G401.6 (cell line): ENCODE data around the gene PSMC2.
"Not testable (repeated sequence)": the region's sequence is repeated elsewhere in the genome, so short reads cannot be mapped to it uniquely, and the experiment has no call there.

Source experiments
- FAIRE-seq: peaks from 2 replicates; lab custom pipeline; 2012; peaks lifted over from hg19 to GRCh38; lab: Jason Lieb, UNC

Gene PSMC2

DNA sequence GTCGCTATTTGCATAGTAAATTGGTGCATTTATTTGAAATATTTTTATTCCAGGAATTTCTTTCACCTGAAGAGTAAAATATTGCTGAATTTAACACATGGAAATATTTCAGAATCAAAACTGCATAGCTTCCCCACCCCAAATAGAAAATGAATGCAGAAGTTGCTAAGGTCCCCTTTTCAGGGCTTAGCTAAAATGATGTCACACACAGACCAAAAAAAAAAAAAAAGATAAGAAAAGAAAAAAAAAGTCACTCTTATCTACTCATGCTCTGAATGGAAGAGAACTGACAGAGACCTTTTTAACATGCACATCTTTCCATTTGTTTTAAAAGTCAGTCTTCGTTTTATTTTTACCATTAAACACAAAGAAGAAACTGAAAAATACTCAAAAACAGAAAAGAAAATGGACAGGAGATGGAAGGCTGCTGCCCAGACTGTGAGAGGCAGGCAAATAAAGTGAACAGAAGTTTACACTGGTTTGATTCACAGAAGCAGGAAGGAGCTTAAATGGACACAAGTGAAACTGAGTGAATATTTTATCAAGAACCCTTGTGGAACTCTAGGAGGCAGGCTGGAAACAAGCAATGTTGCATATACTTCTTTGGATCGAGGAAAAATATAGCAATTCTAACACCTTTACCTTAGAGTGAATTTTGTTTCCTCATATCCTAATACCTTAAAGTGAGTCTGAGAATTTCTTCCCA is 32.0 kb downstream of the PSMC2 start:
- FAIRE-seq, result no peak

DNA sequence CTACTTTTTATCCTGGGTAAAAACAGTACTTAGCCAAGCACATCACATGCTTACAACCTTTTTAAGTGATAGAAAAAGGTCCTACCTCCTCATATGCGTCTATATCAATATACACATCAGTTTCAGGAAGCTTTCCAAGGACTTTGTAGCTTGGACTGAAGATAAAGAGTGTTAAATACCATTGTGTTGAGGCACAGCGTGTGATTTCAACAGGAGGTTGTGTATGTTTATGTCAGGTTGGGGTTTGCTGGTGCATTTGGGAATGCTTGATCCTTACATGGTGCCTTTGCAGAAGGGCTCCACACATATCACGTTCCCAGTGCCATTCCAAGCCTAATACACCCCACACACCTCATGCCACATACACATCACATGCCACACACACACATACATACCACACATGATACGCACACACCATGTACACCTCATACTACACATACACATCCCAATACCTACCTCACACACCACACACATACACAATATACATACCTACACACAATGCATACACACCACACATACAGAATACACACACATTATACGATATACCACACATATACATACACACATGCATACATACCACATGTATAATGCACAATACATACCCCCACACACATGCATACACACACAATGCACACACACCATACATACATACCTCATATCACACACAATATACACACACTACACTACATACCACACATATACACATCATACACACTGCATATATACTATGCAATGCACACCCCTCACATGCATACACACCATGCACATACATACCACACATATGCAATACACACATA is 33.1 kb downstream of the PSMC2 start:
- no peak for FAIRE-seq

DNA sequence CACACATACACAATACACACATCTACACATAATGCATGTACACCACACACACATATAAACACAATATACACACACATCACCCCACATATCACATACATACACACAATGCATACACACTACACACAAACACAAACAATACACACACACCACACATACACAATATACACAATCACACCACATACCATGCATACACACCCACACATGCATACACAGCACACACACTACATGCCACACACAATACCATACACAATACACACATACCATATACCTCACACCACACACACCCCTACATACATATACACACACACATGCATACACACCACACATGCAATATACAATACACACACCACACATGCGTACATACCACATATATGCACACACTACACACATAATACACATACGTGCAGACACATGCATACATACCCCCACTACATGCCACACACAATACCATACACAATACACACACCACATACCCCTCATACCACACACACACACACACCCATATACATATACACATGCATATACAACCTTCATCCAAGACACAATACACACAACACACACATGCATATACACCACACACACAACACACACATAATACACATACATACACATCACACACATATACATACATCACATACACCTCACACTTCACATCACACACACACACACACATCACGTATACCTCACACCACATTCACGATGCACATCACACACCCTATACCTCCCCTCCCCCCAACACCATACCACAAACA is 34.0 kb downstream of the PSMC2 start:
- FAIRE-seq, result no peak

DNA sequence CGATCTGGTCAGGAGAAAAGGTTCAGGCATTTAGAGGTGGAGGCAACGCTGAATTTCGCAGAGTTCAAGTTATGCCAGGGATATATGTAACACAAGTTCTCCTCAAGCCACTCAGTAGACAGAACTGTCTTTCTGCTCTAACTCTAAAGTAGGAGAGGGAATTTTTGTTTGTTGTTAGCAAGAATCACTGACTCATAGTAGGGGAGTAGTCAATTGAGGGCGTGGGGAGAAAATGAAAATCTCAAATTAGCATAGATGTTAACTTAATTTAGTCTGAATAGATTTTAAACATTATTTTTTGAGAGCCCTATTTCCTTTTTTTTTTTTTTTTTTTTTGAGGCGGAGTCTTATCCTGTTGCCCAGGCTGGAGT is 34.6 kb downstream of the PSMC2 start:
- no peak for FAIRE-seq

DNA sequence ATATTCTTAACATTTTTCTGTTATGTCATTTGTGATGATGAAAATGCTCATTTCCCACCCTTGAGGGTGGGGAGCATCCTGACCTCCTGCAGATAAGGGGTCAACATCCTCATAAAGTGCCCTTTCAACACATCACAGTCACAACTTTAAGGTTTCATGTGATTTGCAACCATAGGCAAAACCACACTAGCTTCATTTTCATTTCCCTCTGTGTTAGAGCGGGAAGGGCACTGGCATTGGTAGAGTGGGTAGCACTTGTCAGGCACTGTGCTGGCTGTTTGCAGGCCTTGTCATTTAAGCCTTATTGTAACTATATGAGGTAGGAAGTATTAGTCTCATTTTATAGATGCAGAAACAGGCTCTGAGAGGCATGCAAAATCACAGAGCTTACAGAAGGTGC is 39.8 kb downstream of the PSMC2 start:
- no peak for FAIRE-seq

DNA sequence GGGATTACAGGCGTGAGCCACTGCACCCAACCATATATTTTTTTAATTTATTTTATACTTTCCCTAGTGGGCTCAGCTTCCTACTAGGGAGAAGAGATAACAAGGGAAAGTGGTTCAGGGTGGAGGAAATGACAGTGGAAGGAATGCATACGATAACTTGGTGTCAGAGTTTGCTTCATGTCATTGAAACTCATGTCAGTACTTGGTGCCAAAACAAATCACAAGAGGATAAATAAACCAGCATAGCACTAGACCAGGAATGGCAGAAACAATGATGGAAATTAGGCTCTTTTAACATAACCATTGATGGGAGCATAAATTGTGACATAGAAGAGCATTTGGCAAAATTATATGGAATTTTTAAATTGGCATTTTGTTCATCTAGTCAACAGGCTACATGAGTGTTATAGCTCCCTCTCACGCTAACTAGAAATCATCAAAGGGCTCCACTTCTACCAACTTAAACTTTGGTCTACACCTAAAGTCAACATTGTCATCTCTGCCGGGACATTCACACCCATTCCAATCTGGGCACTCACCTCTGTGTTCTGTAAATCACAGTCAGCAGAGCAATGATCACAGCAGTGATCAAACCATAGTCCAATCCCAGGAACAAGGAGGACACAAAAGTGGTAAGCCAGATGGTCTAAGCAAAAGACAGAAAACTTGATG is 41.2 kb downstream of the PSMC2 start:
- FAIRE-seq, result no peak

DNA sequence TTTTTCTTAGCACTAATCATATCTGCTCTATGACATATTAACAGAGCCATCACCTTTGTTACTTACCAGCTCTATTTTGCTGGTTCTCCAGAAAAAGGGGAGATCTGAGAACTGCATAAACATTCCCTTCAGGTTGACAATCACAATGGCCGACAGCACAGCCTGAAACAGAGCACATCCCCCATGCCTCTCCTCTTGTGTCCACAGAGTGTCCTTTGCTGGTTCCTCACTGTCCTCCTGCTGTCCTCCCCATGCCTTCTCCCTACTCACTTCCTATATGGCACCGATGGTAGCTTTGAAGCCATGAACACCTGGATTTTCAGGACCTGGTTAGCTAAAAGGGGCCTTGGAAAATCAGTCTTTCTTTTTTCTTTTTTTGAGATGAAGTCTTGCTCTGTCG is 41.8 kb downstream of the PSMC2 start:
- FAIRE-seq, result no peak

DNA sequence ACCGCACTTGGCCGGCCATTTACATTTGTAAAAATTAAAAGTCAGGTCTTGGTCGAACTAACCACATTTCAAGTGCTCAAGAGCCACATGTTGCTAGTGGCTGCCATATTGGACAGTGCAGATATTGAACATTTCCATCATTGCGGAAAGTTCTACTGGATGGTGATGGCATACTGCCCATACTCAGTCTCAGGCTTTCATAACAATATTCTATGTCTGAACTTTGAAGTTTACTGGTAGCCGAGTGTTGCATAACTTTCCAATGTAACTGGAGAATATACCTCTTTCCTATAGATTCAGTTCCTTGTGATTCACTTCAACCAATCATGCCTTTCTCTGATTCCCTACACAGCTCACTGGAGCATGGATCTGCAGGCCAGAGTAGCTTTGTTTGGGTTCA is 43.7 kb downstream of the PSMC2 start:
- no peak for FAIRE-seq

DNA sequence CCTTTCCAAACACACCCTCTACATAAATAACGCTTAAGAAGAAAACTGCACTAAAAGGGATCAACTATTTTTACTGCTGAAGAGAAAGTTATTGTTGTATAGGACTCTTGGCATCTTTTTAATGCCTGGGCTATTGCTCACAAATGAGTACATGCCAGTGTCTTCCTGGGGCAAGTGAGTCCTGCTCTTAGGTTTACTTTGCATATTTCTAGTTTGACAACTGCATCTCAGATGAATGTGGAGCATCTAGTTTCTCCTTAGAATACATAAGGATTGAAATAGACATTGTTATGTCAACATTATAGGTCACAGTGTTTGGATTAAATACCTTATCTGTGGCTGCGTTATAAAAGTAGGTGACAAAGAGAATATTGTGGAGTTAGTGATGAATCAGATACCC is 44.5 kb downstream of the PSMC2 start:
- no peak for FAIRE-seq

DNA sequence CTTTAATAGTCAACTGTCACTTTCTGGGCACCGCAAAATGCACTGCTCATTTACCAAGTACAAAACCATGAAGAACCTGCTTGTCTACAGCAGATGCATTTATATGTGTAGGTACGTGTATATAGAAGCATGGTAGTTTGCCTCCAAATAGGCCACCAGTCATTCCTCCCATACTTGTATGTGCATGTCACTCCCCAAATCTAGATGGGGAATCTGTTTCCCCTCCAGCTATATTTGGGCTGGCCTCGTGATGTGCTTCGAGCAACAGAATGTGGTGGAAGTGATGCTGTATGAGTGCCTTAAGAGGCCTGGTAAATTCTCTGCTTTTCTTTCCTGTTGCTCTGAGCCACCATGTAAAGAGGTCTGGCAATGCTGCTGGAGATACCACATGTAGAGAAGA is 47.1 kb downstream of the PSMC2 start:
- no peak for FAIRE-seq

DNA sequence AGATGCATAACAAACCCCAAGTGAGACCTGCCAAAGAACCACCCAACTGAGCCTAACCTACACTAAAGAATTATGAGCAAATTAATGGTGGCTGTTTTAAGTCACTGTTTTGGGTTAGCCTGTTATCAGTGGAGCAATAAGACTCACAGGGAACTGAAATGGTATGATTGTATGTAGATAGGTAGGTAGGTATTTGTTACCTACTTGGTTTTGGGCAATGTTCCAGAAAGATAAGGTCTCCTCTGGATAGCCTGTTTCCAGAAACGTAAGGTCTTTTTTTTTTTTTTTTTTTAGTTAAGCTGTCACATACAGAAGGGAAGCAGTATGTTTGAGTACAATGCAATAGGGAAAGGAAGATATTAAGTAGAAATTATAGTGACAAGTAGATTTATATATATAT is 47.6 kb downstream of the PSMC2 start:
- no peak for FAIRE-seq

DNA sequence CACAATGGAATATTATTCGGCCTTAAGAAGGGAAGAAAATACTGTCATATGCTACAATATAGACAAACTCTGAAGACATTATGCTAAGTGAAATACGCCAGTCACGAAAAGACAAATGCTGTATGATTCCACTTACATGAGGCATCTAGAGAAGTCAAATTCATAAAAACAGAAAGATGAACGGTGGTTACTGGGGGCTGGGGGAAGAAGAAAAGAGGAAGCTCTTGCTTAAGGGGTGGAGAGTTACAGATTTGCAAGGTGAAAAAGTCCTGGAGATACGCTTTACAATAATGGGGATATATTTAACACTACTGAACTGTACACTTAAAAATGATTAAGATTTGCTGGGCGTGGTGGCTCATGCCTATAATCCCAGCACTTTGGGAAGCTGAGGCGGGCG is 49.0 kb downstream of the PSMC2 start:
- no peak for FAIRE-seq

DNA sequence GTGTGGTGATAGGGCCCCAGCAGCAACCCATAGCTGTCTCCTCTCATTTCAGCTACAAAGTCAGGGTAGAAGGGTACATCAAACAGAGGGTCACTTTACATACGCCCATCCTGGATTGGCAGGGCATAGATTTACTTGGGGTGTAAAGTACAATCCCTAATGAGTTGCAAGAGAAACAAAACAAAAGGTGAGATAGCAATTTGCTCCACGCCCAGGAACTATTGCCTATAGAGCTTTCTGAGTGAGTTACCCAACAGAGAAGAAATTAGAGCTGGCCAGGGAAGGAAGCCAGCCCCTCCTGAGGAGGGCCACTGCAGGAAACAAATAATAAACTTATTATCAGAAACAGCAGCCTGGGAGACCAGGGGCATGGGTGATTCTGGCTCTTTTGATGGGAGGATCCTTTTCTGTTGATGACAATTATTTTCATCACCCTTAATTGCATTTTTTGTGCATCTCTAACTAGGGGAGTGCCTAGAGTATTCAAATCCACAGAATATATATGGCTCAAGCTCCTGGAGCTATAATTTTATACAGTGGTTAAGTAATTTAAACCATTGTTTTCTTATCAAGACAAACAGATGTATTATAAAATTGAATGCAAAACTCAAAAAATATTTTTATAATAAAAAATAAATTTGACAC is 51.2 kb downstream of the PSMC2 start:
- FAIRE-seq, result no peak

DNA sequence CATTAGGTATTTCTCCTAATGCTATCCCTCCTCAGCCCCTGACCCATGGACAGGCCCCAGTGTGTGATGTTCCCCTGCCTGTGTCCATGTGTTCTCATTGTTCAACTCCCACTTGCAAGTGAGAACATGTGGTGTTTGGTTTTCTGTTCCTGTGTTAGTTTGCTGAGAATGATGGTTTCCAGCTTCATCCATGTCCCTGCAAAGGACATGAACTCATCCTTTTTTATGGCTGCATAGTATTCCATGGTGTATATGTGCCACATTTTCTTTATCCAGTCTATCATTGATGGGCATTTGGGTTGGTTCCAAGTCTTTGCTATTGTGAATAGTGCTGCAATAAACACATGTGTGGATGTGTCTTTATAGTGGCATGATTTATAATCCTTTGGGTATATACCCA is 52.2 kb downstream of the PSMC2 start:
- FAIRE-seq, result not testable (repeated sequence)

DNA sequence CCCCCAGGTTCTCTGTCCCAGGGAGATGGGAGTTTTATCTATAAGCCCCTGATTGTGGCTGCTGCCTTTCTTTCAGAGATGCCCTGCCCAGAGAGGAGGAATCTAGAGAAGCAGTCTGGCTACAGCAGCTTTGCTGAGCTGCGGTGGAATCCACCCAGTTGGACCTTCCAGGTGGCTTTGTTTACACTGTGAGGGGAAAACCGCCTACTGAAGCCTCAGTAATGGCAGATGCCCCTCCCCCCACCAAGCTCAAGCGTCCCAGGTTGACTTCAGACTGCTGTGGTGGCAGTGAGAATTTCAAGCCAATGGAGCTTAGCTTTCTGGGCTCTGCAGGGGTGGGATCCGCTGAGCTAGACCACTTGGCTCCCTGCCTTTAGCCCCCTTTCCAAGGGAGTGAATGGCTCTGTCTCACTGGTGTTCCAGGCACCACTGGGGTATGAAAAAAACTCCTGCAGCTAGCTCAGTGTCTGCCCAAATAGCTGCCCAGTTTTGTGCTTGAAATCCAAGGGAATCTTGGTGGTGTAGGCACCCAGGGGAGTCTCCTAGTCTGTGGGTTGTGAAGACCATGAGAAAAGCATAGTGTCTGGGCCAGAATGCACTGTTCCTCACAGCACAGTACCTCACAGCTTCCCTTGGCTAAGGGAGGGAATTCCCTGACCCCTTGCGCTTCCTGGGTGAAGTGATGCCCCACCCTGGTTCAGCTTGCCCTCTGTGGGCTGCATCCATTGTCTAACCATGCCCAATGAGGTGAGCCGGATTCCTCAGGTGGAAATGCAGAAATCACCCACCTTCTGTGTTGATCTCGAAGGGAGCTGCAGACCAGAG is 58.6 kb downstream of the PSMC2 start:
- not testable (repeated sequence) for FAIRE-seq

DNA sequence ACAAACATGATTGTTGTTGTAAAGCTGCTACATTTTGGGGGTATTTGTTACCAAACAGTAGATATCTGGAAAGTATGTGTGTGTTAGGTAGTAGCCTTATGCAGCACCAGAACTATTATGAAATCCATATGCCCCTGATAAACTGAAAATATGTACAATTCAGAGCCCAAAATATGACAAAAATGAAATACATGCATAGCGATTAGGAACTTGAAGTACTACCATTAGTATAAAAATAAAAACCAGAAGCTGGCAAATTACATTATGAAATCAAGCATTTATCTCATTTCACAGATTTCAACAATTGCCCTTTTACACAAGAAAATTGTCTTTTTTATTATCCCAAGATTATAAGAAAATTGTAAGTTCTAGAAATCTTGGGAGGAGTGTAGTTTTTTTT is 64.7 kb downstream of the PSMC2 start:
- FAIRE-seq, result no peak

DNA sequence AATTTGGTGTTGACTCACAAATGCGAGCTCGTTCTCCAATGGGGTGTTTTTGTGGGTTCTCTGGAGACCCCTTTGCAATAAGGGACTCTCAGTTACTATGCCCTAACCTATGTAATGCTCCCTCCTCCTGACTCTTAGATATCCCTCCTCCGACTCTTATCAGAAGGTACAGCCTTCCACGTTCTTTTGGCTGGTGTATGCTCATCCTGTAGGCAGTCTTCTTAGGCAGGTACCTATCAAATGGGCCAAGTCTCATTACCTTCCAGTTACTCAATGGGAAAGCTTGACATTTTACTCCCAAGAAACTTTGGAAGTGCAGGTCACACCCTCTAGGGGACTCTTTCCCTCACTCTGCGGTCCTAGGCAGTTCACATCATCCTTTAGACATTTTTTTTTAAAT is 66.0 kb downstream of the PSMC2 start:
- FAIRE-seq, result no peak

DNA sequence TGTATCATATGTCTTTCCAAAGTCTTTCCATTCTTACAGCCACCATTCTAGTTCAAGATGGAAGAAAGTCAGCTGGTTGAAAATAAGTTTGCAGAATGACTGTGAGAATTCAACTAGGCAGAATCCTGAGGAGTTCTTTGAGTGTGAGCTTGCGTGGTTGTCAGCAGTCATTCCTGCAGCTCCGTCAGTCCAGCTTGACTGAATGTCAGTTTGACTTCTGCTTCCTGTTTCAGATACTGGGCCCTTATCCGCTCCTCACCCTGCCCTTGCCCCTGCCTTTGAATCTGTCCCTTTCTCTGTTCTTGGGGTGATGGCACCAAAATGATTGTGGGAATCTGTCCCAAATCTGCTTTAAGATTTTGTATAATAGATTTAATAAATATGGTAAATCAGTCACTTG is 70.8 kb downstream of the PSMC2 start:
- no peak for FAIRE-seq
